Mesothelial cell of epicardium (in vitro differentiated cells): ENCODE results near the gene RNF13. TPM values are rescaled to one million over a fixed set of nuclear protein-coding genes. Genes with fewer than 3 reads are reported as not detected.
"Not testable (repeated sequence)": the region's sequence is repeated elsewhere in the genome, so short reads cannot be mapped to it uniquely, and the experiment has no call there.

Source experiments
- DNase-seq, 2 experiments: peaks; one replicate each; pipeline ENCODE4 v3.0.0; 2021; ENCODE audit warnings: low spot score in 2 of 2; ENCODE audit not compliant: unreplicated experiment in 2 of 2
- H3K27ac Mint-ChIP-seq: 2 replicates; pipeline ENCODE4 v1.8.0; 2021; ENCODE audit warnings: mixed read lengths
- H3K27me3 Mint-ChIP-seq: 2 replicates; pipeline ENCODE4 v1.8.0; 2021; ENCODE audit warnings: low read depth, mixed read lengths
- H3K36me3 Mint-ChIP-seq: 2 replicates; pipeline ENCODE4 v1.8.0; 2021; ENCODE audit warnings: mixed read lengths
- H3K4me1 Mint-ChIP-seq: 2 replicates; pipeline ENCODE4 v1.8.0; 2021; ENCODE audit warnings: mixed read lengths
- H3K4me3 Mint-ChIP-seq: 2 replicates; pipeline ENCODE4 v1.8.0; 2021; ENCODE audit warnings: mild to moderate bottlenecking, moderate library complexity, mixed read lengths
- H3K9me3 Mint-ChIP-seq: 2 replicates; pipeline ENCODE4 v1.8.0; 2021; ENCODE audit warnings: mixed read lengths
- CTCF ChIP-seq: fragments of 200-600 bp; sonication (generic); IDR thresholded peaks from one replicate; pipeline ENCODE4 v1.5.0; 2021; ENCODE audit warnings: antibody characterized with exemption; ENCODE audit not compliant: unreplicated experiment
- total RNA-seq: library from RNA; stranded (reverse); gene quantifications from 3 replicates; pipeline ENCODE4 v1.2.1, GENCODE V29; 2021

The RNF13 gene
- total RNA-seq, 1 donor from 2014 or later = 29.8 TPM

- DNase-seq = no peak
- peaks cover 19% of the 10 kb centered on the region for H3K36me3 Mint-ChIP-seq
- no peak overlapping the region for H3K27ac Mint-ChIP-seq
- H3K9me3 Mint-ChIP-seq = peaks cover 21% of the 10 kb centered on the region
- H3K27me3 Mint-ChIP-seq = no peaks in the 10 kb centered on the region
- TF ChIP-seq CTCF = no peak
- peaks cover 3% of the 10 kb centered on the region for H3K4me1 Mint-ChIP-seq
- H3K4me3 Mint-ChIP-seq = no peak overlapping the region
Observed at GRCh38 chr3:149872589-149872988, 59.6 kb downstream of the RNF13 start.

- H3K4me3 Mint-ChIP-seq = no peak overlapping the region
- peaks cover 3% of the 10 kb centered on the region for H3K4me1 Mint-ChIP-seq
- no peaks in the 10 kb centered on the region for H3K27me3 Mint-ChIP-seq
- no peaks in the 10 kb centered on the region for H3K36me3 Mint-ChIP-seq
- no peak for TF ChIP-seq CTCF
- H3K27ac Mint-ChIP-seq = no peak overlapping the region
- DNase-seq = no peak
- H3K9me3 Mint-ChIP-seq = no peaks in the 10 kb centered on the region
Observed at GRCh38 chr3:149877668-149878067, 64.7 kb downstream of the RNF13 start.

GRCh38 chr3:149879872-149880271, 66.9 kb downstream of the RNF13 start:
- Mint-ChIP-seq H3K4me1 (peaks cover 3% of the 10 kb centered on the region), H3K27me3 (no peaks in the 10 kb centered on the region), H3K27ac (no peak overlapping the region), H3K4me3 (no peak overlapping the region), H3K36me3 (peaks cover 14% of the 10 kb centered on the region), H3K9me3 (peaks cover 17% of the 10 kb centered on the region)
- DNase-seq = peak; percentile 33 to 64
- TF ChIP-seq CTCF = no peak

- no peak for DNase-seq
- Mint-ChIP-seq H3K27me3 (no peaks in the 10 kb centered on the region), H3K27ac (no peak overlapping the region), H3K4me1 (no peaks in the 10 kb centered on the region), H3K9me3 (peaks cover 21% of the 10 kb centered on the region), H3K4me3 (no peak overlapping the region), H3K36me3 (peaks cover 20% of the 10 kb centered on the region)
- TF ChIP-seq CTCF = no peak
Observed at GRCh38 chr3:149881879-149882278, 68.9 kb downstream of the RNF13 start.

GRCh38 chr3:149883134-149883533, 70.1 kb downstream of the RNF13 start:
- H3K4me3 Mint-ChIP-seq = no peak overlapping the region
- no peak overlapping the region for H3K27ac Mint-ChIP-seq
- H3K4me1 Mint-ChIP-seq = no peaks in the 10 kb centered on the region
- H3K9me3 Mint-ChIP-seq = peaks cover 21% of the 10 kb centered on the region
- no peaks in the 10 kb centered on the region for H3K27me3 Mint-ChIP-seq
- no peak for DNase-seq
- no peak for TF ChIP-seq CTCF
- peaks cover 25% of the 10 kb centered on the region for H3K36me3 Mint-ChIP-seq

GRCh38 chr3:149883860-149884259, 70.8 kb downstream of the RNF13 start:
- H3K27ac Mint-ChIP-seq, H3K4me1 Mint-ChIP-seq, DNase-seq, H3K27me3 Mint-ChIP-seq, H3K4me3 Mint-ChIP-seq: not testable (repeated sequence)
- peaks cover 21% of the 10 kb centered on the region for H3K9me3 Mint-ChIP-seq
- peaks cover 28% of the 10 kb centered on the region for H3K36me3 Mint-ChIP-seq

GRCh38 chr3:149884848-149885247, 71.8 kb downstream of the RNF13 start:
- H3K4me3 Mint-ChIP-seq, H3K27me3 Mint-ChIP-seq, H3K27ac Mint-ChIP-seq, H3K4me1 Mint-ChIP-seq, DNase-seq: not testable (repeated sequence)
- peaks cover 29% of the 10 kb centered on the region for H3K36me3 Mint-ChIP-seq
- H3K9me3 Mint-ChIP-seq = peaks cover 21% of the 10 kb centered on the region
